A673 (cell line): Measurements from ENCODE around the gene GMPR. TPM values are rescaled to one million over a fixed set of nuclear protein-coding genes. Genes with fewer than 3 reads are reported as not detected.

Source experiments
- BruUV-seq: library from RNA; stranded (reverse); fragments of 400-500 nt; replicated peaks from 2 replicates; lab custom pipeline; 2021; lab: Mats Ljungman, UMichigan
- CTCF ChIA-PET: fragments of 300-600 bp; sonication (Branson Sonifier 250); formaldehyde crosslinking; loops from one replicate; lab custom pipeline; 2022; ENCODE audit warnings: antibody characterized with exemption; lab: Charles Lee
- POLR2A ChIA-PET: fragments of 300-600 bp; sonication (Branson Sonifier 250); formaldehyde crosslinking; loops from one replicate; lab custom pipeline; 2022; ENCODE audit warnings: antibody characterized with exemption; ENCODE audit not compliant: low non-redundant PET; lab: Charles Lee
- DNase-seq: peaks from one replicate; pipeline ENCODE4 v3.0.0-alpha.2; 2015; ENCODE audit warnings: low spot score
- H3K27ac ChIP-seq: fragments of 200-600 bp; sonication (generic); 2 replicates; pipeline ENCODE4 v1.5.1; 2016; ENCODE audit warnings: mixed run types, low read depth, mild to moderate bottlenecking, mixed read lengths, antibody characterized with exemption, low read length; ENCODE audit not compliant: poor library complexity, severe bottlenecking
- H3K27me3 ChIP-seq: fragments of 200-600 bp; sonication (generic); replicated peaks from 2 replicates; pipeline ENCODE4 v1.6.1; 2017; ENCODE audit warnings: mixed run types, low read depth, mild to moderate bottlenecking, mixed read lengths, antibody characterized with exemption, low read length; ENCODE audit not compliant: insufficient read depth, poor library complexity
- H3K36me3 ChIP-seq: fragments of 200-600 bp; sonication (generic); 2 replicates; pipeline ENCODE4 v1.6.1; 2016; ENCODE audit warnings: mixed run types, mild to moderate bottlenecking, mixed read lengths, antibody characterized with exemption, low read length; ENCODE audit not compliant: insufficient read depth, poor library complexity, severe bottlenecking
- H3K4me1 ChIP-seq: fragments of 200-600 bp; sonication (generic); 2 replicates; pipeline ENCODE4 v1.6.1; 2017; ENCODE audit warnings: mixed run types, mild to moderate bottlenecking, mixed read lengths, antibody characterized with exemption, low read length; ENCODE audit not compliant: insufficient read depth, poor library complexity, severe bottlenecking
- H3K4me3 ChIP-seq: fragments of 200-600 bp; sonication (generic); 2 replicates; pipeline ENCODE4 v1.5.1; 2016; ENCODE audit warnings: low read depth, mixed run types, mild to moderate bottlenecking, mixed read lengths, low read length; ENCODE audit not compliant: poor library complexity, severe bottlenecking
- H3K9me3 ChIP-seq: fragments of 200-600 bp; sonication (generic); 2 replicates; pipeline ENCODE4 v1.6.1; 2016; ENCODE audit warnings: mixed run types, low read depth, mild to moderate bottlenecking, mixed read lengths, antibody characterized with exemption, low read length; ENCODE audit not compliant: poor library complexity, severe bottlenecking
- CTCF ChIP-seq: fragments of 300-800, 200-600 bp; sonication (generic); conservative IDR thresholded peaks from 2 replicates; pipeline ENCODE4 v1.5.1; 2017; ENCODE audit warnings: low read depth, mild to moderate bottlenecking, antibody characterized with exemption, low read length, moderate library complexity, mixed read lengths
- EZH2 ChIP-seq: fragments of 200-600 bp; sonication (generic); IDR thresholded peaks from 2 replicates; pipeline ENCODE4 v1.6.1; 2017; ENCODE audit warnings: borderline replicate concordance, low read depth, mild to moderate bottlenecking, mixed read lengths, antibody characterized with exemption, low read length; ENCODE audit not compliant: poor library complexity, severe bottlenecking
- intact Hi-C: fragments of 100-400 bp; cut with micrococcal nuclease; formaldehyde crosslinking; loops from one replicate; pipeline ENCODE4 v1.10.0; 2022; ENCODE audit not compliant: unreplicated experiment
- total RNA-seq: library from RNA; stranded (reverse); gene quantifications from 2 replicates; pipeline ENCODE4 v1.2.3, GENCODE V29; 2021

GMPR gene
- total RNA-seq, 1 experiment from 2014 or later: 0.32 TPM

GRCh38 chr6:16294371-16294770 lies 56.0 kb downstream of the GMPR start:
- POLR2A ChIA-PET: no interaction called here
- H3K4me1 ChIP-seq: no peaks in the 10 kb centered on the region
- no peak for TF ChIP-seq CTCF

GRCh38 chr6:16295060-16295459 lies 56.7 kb downstream of the GMPR start:
- Histone ChIP-seq H3K27me3 (no peaks in the 10 kb centered on the region), H3K36me3 (no peaks in the 10 kb centered on the region), H3K4me1 (no peaks in the 10 kb centered on the region), H3K27ac (no peak overlapping the region), H3K4me3 (no peak overlapping the region), H3K9me3 (no peaks in the 10 kb centered on the region)
- no TSS peak for BruUV-seq
- no peak for TF ChIP-seq EZH2
- TF ChIP-seq CTCF: no peak
- ChIA-PET CTCF (no interaction called here), POLR2A (no interaction called here)
- DNase-seq: no peak
- intact Hi-C loops: no loop called here

More at GRCh38 chr6:16294371-16294770, 56.0 kb downstream of the GMPR start:
- CTCF ChIA-PET: no interaction called here
- no TSS peak for BruUV-seq
- no peak for DNase-seq
- Histone ChIP-seq H3K9me3 (no peaks in the 10 kb centered on the region), H3K27ac (no peak overlapping the region), H3K36me3 (no peaks in the 10 kb centered on the region), H3K27me3 (no peaks in the 10 kb centered on the region), H3K4me3 (no peak overlapping the region)
- intact Hi-C loops: no loop called here

GRCh38 chr6:16295471-16295870 lies 57.1 kb downstream of the GMPR start:
- BruUV-seq: no TSS peak
- Histone ChIP-seq H3K27me3 (no peaks in the 10 kb centered on the region), H3K27ac (no peak overlapping the region), H3K9me3 (no peaks in the 10 kb centered on the region), H3K4me3 (no peak overlapping the region), H3K36me3 (no peaks in the 10 kb centered on the region), H3K4me1 (no peaks in the 10 kb centered on the region)
- POLR2A ChIA-PET: no interaction called here
- DNase-seq: no peak
- CTCF ChIA-PET: no interaction called here
- TF ChIP-seq EZH2: no peak
- TF ChIP-seq CTCF: no peak
- intact Hi-C loops: no loop called here
